Endothelial cell of umbilical vein (primary cell): ENCODE data around the gene H19. TPM values are rescaled to one million over a fixed set of nuclear protein-coding genes. Genes with fewer than 3 reads are reported as not detected.

ENCODE experiments used
- BruUV-seq: library from RNA; stranded (reverse); fragments of 400-500 nt; replicated peaks from 2 replicates; lab custom pipeline; 2021; lab: Mats Ljungman, UMichigan
- CTCF ChIA-PET: fragments of 300-600, 350-600 bp; sonication (Branson Sonifier 250); formaldehyde crosslinking; loops from one replicate; lab custom pipeline; 2021; ENCODE audit warnings: antibody characterized with exemption, inconsistent platforms; lab: Charles Lee
- POLR2A ChIA-PET: fragments of 300-600, 350-600 bp; sonication (Branson Sonifier 250); formaldehyde crosslinking; loops from one replicate; lab custom pipeline; 2021; ENCODE audit warnings: antibody characterized with exemption, inconsistent platforms; lab: Charles Lee
- DNase-seq: peaks from one replicate; pipeline ENCODE4 v3.0.0-alpha.2; 2011; ENCODE audit warnings: low read depth, low spot score
- FAIRE-seq: peaks from 2 replicates; lab custom pipeline; 2011; peaks lifted over from hg19 to GRCh38; lab: Jason Lieb, UNC
- H2AFZ ChIP-seq: 2 replicates; pipeline ENCODE4 v1.6.0; 2012; ENCODE audit warnings: low read depth, low read length, control low read depth, inconsistent platforms
- H3K27ac ChIP-seq: 2 replicates; pipeline ENCODE4 v1.5.1; 2011; ENCODE audit warnings: low read depth, mild to moderate bottlenecking, control low read depth, low read length, moderate library complexity; ENCODE audit not compliant: insufficient read depth
- H3K27me3 ChIP-seq, 2 experiments: 2 replicates each; pipeline versions ENCODE4 v1.6.0 to v1.6.1; 2011; ENCODE audit warnings: low read length in 2 of 2, mixed read lengths in 1 of 2; ENCODE audit not compliant: control insufficient read depth in 2 of 2, insufficient read depth in 2 of 2
- H3K36me3 ChIP-seq, 2 experiments: 2 replicates in 1 of 2; 3 replicates in 1 of 2; pipeline ENCODE4 v1.5.1; 2011; ENCODE audit warnings: low read length in 2 of 2, mild to moderate bottlenecking in 1 of 2, moderate library complexity in 1 of 2; ENCODE audit not compliant: control insufficient read depth in 2 of 2, insufficient read depth in 2 of 2; ENCODE audit errors: extremely low read depth in 1 of 2
- H3K4me1 ChIP-seq: 3 replicates; pipeline ENCODE4 v1.5.1; 2011; ENCODE audit warnings: mild to moderate bottlenecking, low read length; ENCODE audit not compliant: control insufficient read depth, insufficient read depth; ENCODE audit errors: extremely low read depth
- H3K4me2 ChIP-seq: 2 replicates; pipeline ENCODE4 v1.6.1; 2011; ENCODE audit warnings: low read length, control low read depth, mixed read lengths; ENCODE audit not compliant: insufficient read depth
- H3K4me3 ChIP-seq, 3 experiments: fragments of 200-600 bp in 1 of 3; sonication (generic), shearing (Covaris generic) in 1 of 3; replicated peaks in 1 of 3; 2 replicates each; pipeline ENCODE4 v1.5.1; 2011 to 2016; ENCODE audit warnings: control low read depth in 3 of 3, low read length in 3 of 3, mild to moderate bottlenecking in 2 of 3, inconsistent platforms in 1 of 3, low read depth in 1 of 3, moderate library complexity in 1 of 3; ENCODE audit not compliant: insufficient read depth in 1 of 3
- H3K79me2 ChIP-seq: 2 replicates; pipeline ENCODE4 v1.6.0; 2012; ENCODE audit warnings: low read length, inconsistent platforms; ENCODE audit not compliant: control insufficient read depth, insufficient read depth
- H3K9ac ChIP-seq: replicated peaks from 2 replicates; pipeline ENCODE3; 2011; ENCODE audit warnings: low read length, control low read depth; ENCODE audit not compliant: insufficient read depth; ENCODE audit errors: extremely low read depth
- H3K9me1 ChIP-seq: replicated peaks from 3 replicates; pipeline ENCODE4 v1.6.0; 2011; ENCODE audit warnings: mild to moderate bottlenecking, low read length; ENCODE audit not compliant: control insufficient read depth, insufficient read depth; ENCODE audit errors: extremely low read depth
- H3K9me3 ChIP-seq: replicated peaks from 2 replicates; pipeline ENCODE4 v1.5.1; 2012; ENCODE audit warnings: low read length, inconsistent platforms; ENCODE audit not compliant: control insufficient read depth, insufficient read depth
- H4K20me1 ChIP-seq: replicated peaks from 2 replicates; pipeline ENCODE3; 2011; ENCODE audit warnings: mild to moderate bottlenecking, low read length; ENCODE audit not compliant: control insufficient read depth, insufficient read depth; ENCODE audit errors: extremely low read depth
- CTCF ChIP-seq, 2 donors: IDR thresholded peaks; 1 replicate in 1 of 2; 2 replicates in 1 of 2; pipeline ENCODE4 v1.5.1; 2011; ENCODE audit warnings: low read length in 2 of 2, mild to moderate bottlenecking in 2 of 2, moderate library complexity in 2 of 2, control low read depth in 1 of 2, inconsistent platforms in 1 of 2, low read depth in 1 of 2; ENCODE audit not compliant: insufficient read depth in 1 of 2; ENCODE audit errors: extremely low read depth in 1 of 2
- EZH2 ChIP-seq: IDR thresholded peaks from 2 replicates; pipeline ENCODE4 v1.6.1; 2012; ENCODE audit warnings: borderline replicate concordance, low read depth, mild to moderate bottlenecking, moderate library complexity, low read length, inconsistent platforms; ENCODE audit not compliant: severe bottlenecking
- FOS ChIP-seq: IDR thresholded peaks from 2 replicates; pipeline ENCODE4 v1.6.1; 2011; ENCODE audit warnings: mild to moderate bottlenecking, low read length, moderate library complexity, borderline replicate concordance; ENCODE audit not compliant: insufficient read depth
- GATA2 ChIP-seq: IDR thresholded peaks from 2 replicates; pipeline ENCODE4 v1.7.0; 2011; ENCODE audit warnings: low read depth, mild to moderate bottlenecking, moderate library complexity, mixed read lengths, low read length; ENCODE audit not compliant: insufficient read length, insufficient read depth
- JUN ChIP-seq: IDR thresholded peaks from 2 replicates; pipeline ENCODE4 v1.6.1; 2011; ENCODE audit warnings: borderline replicate concordance, low read depth; ENCODE audit not compliant: insufficient read length, insufficient read depth
- MAX ChIP-seq: IDR thresholded peaks from 2 replicates; pipeline ENCODE4 v1.6.1; 2011; ENCODE audit not compliant: insufficient read depth, insufficient read length
- MYC ChIP-seq: IDR thresholded peaks from one replicate; pipeline ENCODE4 v1.6.1; 2011; ENCODE audit warnings: mild to moderate bottlenecking, low read depth, low read length
- POLR2A ChIP-seq: IDR thresholded peaks from 2 replicates; pipeline ENCODE4 v1.6.1; 2012; ENCODE audit warnings: low read depth, mild to moderate bottlenecking, control low read depth, low read length
- POLR2AphosphoS5 ChIP-seq: IDR thresholded peaks from 2 replicates; pipeline ENCODE4 v1.6.1; 2012; ENCODE audit warnings: low read depth, mild to moderate bottlenecking, control low read depth, low read length, moderate library complexity; ENCODE audit not compliant: insufficient read depth
- dilution Hi-C: fragments of 300-500 bp; cut with MboI; formaldehyde crosslinking; loops from one replicate; pipeline ENCODE4 v1.15.0; 2019; ENCODE audit warnings: low sequenced_read_pairs; ENCODE audit not compliant: extremely low pct_ligation_motif_present
- intact Hi-C: fragments of 100-400 bp; cut with micrococcal nuclease; formaldehyde crosslinking; loops from one replicate; pipeline ENCODE4 v1.10.0; 2022
- polyA plus RNA-seq, 4 experiments: library from polyadenylated mRNA; depleted of rRNA in 3 of 4; stranded (reverse) in 3 of 4; unstranded in 1 of 4; fragments of >200 nt; gene quantifications; 2 replicates each; pipeline versions ENCODE4 v1.2.1 to v1.2.3, GENCODE V29; 2011 to 2012; ENCODE audit warnings: missing spikeins in 1 of 4
- total RNA-seq: library from RNA; stranded (reverse); gene quantifications from 2 replicates; pipeline ENCODE4 v1.2.3, GENCODE V29; 2021

Gene H19
- total and polyA plus RNA-seq, 2 donors (not counting 3 experiments of a cell fraction or from before 2014, with no cell fraction given), result 0.21 to 3.2 TPM

DNA sequence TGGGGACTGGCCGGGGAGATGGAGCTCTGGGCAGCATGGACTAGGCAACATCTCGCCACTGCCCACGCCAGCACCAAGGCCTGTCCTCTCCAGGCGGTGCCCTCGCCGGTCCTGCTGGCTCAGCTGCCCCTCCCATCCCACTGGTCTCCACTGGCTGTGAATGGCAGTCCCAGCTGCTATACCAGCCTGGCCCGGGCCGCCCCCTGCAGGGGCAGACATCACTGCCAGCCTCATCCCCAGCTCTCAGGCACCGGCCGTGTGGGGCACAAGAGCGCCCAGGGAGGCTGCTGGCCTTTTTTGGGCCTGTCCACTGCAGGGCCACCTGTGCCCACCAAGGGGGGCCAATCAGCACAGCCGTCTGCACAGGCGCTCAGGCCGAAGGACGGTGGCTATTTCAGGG is 30.1 kb upstream of the H19 start:
- BruUV-seq, result no TSS peak
- Histone ChIP-seq H3K79me2 (no peaks in the 10 kb centered on the region), H3K9ac (no peak overlapping the region), H4K20me1 (no peaks in the 10 kb centered on the region), H3K4me1 (no peaks in the 10 kb centered on the region), H2AFZ (no peak overlapping the region), H3K9me1 (no peaks in the 10 kb centered on the region), H3K9me3 (no peaks in the 10 kb centered on the region), H3K27ac (no peak overlapping the region), H3K27me3 (no peaks in the 10 kb centered on the region), H3K36me3 (no peaks in the 10 kb centered on the region), H3K4me3 (no peak overlapping the region), H3K4me2 (no peak overlapping the region)
- dilution Hi-C loops (no loop called here), intact Hi-C loops (no loop called here)
- FAIRE-seq (no peak), DNase-seq (no peak)
- TF ChIP-seq MYC, result no peak
- no peak for TF ChIP-seq FOS
- no peak for TF ChIP-seq CTCF (IDR thresholded peaks at IDR 0.05; ENCODE audit: extremely low read depth in 1 of 2, insufficient read depth in 1 of 2, low read depth in 1 of 2, low read length in 2 of 2)
- TF ChIP-seq GATA2, result no peak
- TF ChIP-seq POLR2AphosphoS5, result no peak
- TF ChIP-seq JUN, result no peak
- TF ChIP-seq MAX, result no peak
- TF ChIP-seq POLR2A, result no peak
- TF ChIP-seq EZH2, result no peak
- CTCF ChIA-PET, result interaction anchor here (0.9 to 5.5 kb wide), 4 partner anchors 123 to 375 kb away, joined by 3 to 83 read pairs (median 8); no protein-coding TSS in a partner anchor
- POLR2A ChIA-PET, result no interaction called here
